ENCODE data around the gene ZFAND2A. TPM values are rescaled to one million over a fixed set of nuclear protein-coding genes. Genes with fewer than 3 reads are reported as not detected.
A peak's percentile ranks its signal among the peaks of the same experiment; 100 is the strongest.
"Not testable (repeated sequence)": the region's sequence is repeated elsewhere in the genome, so short reads cannot be mapped to it uniquely, and the experiment has no call there.

The ZFAND2A gene
- total RNA-seq, 2 experiments from 2014 or later = 25.6 to 26.0 TPM

DNA sequence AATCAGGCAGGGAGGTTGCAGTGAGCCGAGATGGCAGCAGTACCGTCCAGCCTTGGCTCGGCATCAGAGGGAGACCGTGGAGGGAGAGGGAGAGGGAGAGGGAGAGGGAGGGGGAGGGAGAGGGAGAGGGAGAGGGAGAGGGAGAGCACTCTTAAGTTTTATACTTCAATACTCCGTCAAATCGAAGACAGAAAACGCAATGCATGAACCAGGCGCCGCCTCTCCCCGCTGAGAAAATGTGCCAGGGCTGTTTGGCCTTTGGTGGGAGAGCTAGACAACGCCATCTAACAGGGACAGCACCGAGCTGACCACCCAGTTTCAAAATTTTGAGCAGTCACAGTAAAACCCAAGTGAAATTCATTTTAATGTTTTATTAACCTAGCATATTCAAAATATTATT lies 12.1 kb downstream of the ZFAND2A start:
- H3K9me3 Mint-ChIP-seq (ENCODE audit: insufficient read depth); POLR2A ChIA-PET; ATAC-seq; DNase-seq; H3K4me1 Mint-ChIP-seq (ENCODE audit: low read depth); H3K27me3 Mint-ChIP-seq (ENCODE audit: low read depth); CTCF ChIA-PET; H3K27ac Mint-ChIP-seq; H3K4me3 Mint-ChIP-seq: not testable (repeated sequence)
- peaks cover 18% of the 10 kb centered on the region for H3K36me3 Mint-ChIP-seq (ENCODE audit: low read depth)

DNA sequence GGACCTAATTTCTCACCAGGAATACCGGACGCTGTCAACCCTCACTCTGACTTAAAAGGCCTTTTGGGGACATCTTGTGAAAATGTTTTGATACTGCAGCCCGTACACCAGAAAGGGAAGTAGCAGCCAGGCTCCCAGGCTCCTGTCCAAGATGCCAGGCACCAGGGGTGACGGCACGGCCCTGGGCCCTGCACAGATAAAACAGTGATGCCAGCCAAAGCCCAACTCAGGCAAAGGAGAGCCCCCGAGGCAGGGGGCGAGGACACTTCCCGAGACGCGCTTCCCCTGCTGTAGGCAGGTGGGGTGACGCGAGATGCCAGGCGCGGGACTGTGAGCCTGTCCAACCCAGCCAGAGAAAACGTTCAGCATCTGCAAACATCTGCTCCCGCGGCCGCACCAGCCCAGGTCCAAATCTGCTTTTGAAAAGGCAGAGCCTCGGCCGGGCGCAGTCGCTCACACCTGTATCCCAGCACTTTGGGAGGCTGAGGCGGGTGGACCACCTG lies 15.7 kb downstream of the ZFAND2A start:
- Mint-ChIP-seq H3K27me3 (ENCODE audit: low read depth) (no peaks in the 10 kb centered on the region), H3K36me3 (ENCODE audit: low read depth) (no peaks in the 10 kb centered on the region), H3K4me3 (no peak overlapping the region), H3K9me3 (ENCODE audit: insufficient read depth) (no peaks in the 10 kb centered on the region), H3K27ac (no peak overlapping the region), H3K4me1 (ENCODE audit: low read depth) (no peaks in the 10 kb centered on the region)
- ChIA-PET POLR2A (interaction anchor here (1.0 to 1.3 kb wide), 2 partner anchors 12 to 16 kb away, joined by 3 read pairs; no protein-coding TSS in a partner anchor), CTCF (interaction anchor here (0.8 to 2.2 kb wide), 3 partner anchors 58 to 151 kb away, joined by 3 to 12 read pairs (median 7); no protein-coding TSS in a partner anchor)
- DNase-seq = no peak
- no peak for ATAC-seq

DNA sequence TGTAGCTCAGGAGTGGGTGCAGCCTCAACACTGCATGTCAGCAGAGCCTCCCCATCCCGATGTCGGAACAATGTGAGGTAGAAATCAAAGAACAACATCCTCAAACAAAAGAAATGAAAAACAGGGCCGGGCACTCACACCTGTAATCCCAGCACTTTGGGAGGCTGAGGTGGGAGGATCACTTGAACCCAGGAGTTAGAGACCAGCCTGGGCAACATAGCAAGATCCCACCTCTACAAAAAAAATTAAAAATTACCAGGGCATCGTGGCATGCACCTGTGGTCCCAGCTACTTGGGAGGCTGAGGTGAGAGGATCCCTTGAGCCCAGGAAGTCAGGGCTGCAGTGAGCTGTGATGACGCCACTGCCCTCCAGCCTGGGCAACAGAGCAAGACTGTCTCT lies 17.0 kb downstream of the ZFAND2A start:
- not testable (repeated sequence) for H3K4me3 Mint-ChIP-seq; H3K4me1 Mint-ChIP-seq (ENCODE audit: low read depth); DNase-seq; H3K36me3 Mint-ChIP-seq (ENCODE audit: low read depth); H3K27ac Mint-ChIP-seq; ATAC-seq; H3K9me3 Mint-ChIP-seq (ENCODE audit: insufficient read depth); H3K27me3 Mint-ChIP-seq (ENCODE audit: low read depth)
- ChIA-PET CTCF (interaction anchor here (1.9 to 2.2 kb wide), 2 partner anchors 57 to 150 kb away, joined by 7 to 12 read pairs; no protein-coding TSS in a partner anchor), POLR2A (interaction anchor here (1.3 kb wide), 1 partner anchor 18 kb away, joined by 3 read pairs; no protein-coding TSS in a partner anchor)

DNA sequence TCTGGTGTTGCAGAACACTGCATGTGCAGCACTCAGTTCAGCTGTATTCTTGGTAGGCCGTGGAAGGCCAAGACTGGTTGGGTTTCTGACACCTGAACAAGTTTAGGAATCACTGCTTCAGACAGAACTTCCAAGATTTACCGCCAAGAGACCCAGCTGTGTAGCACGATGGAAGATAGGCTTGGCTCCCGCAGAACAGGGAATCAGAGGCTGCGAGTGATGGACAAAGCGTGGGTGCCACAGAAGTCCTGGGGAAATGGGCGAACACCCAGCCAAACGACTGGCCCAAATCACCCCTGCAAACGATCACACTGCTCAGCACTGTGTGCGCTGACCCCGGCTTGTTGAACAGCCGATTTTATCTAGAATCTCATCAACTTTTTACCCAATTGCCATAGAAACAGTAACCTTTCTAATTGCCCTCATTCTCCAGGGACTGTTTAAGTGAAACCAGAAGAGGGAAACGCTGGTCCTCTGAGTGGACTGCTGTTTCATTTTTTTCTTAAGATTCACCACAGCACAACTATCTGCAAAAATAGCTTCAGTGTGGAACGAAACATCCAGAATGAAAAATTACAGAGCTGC lies 17.9 kb downstream of the ZFAND2A start:
- Mint-ChIP-seq H3K9me3 (ENCODE audit: insufficient read depth) (no peaks in the 10 kb centered on the region), H3K4me1 (ENCODE audit: low read depth) (peaks cover 12% of the 10 kb centered on the region), H3K4me3 (no peak overlapping the region), H3K27ac (no peak overlapping the region), H3K27me3 (ENCODE audit: low read depth) (no peaks in the 10 kb centered on the region), H3K36me3 (ENCODE audit: low read depth) (no peaks in the 10 kb centered on the region)
- ChIA-PET CTCF (interaction anchor here (1.1 to 2.2 kb wide), 4 partner anchors 27 to 149 kb away, joined by 4 to 12 read pairs (median 6); no protein-coding TSS in a partner anchor), POLR2A (interaction anchor here (0.9 kb wide), 1 partner anchor 18 kb away, joined by 3 read pairs; the partner anchor contains the start of gene ZFAND2A)
- ATAC-seq (no peak), DNase-seq (no peak)

DNA sequence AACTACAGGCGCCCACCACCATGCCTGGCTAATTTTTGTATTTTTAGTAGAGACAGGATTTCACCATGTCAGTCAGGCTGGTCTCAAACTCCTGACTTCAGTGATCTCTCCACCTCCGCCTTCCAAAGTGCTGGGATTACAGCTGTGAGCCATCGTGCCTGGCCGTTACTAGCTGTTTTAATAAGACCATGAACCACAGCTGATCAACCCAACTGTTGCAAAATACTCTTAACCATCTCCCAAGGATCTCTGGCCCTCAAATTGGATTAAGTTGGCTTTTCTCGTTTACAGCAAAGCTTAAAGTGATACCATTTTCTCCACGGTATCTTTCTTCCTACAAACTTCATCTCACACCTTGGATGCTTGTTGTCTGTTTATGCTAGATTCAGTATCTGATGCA lies 18.3 kb downstream of the ZFAND2A start:
- H3K4me3 Mint-ChIP-seq = no peak overlapping the region
- CTCF ChIA-PET = interaction anchor here (0.7 to 1.3 kb wide), 3 partner anchors 28 to 149 kb away, joined by 3 to 4 read pairs (median 4); no protein-coding TSS in a partner anchor
- no peak for ATAC-seq

DNA sequence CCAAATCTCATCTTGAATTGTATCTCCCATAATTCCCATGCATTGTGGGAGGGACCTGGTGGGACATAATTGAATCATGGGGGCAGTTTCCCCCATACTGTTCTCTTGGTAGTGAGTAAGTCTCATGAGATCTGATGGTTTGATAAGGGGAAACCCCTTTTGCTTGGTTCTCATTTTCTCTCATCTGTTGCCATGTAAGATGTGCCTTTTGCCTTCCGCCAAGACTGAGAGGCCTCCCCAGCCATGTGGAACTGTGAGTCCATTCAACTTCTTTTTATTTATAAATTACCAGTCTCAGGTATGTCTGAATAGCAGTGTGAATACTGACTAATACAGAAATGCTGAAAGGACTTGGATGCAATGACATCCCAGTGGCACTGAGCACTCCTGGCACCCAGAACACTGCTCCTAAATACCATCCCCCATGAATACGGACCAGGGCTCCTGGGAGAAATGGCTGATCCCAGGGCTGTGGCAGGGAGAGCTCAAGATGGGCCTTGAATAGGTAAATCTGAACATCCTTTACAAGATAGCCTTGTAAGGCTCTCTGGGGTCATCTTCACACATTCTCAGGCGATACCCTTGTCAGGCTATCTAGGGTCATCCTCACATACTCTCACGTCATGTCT lies 19.4 kb downstream of the ZFAND2A start:
- Mint-ChIP-seq H3K9me3 (ENCODE audit: insufficient read depth) (no peaks in the 10 kb centered on the region), H3K4me3 (no peak overlapping the region), H3K27ac (no peak overlapping the region), H3K4me1 (ENCODE audit: low read depth) (peaks cover 18% of the 10 kb centered on the region), H3K36me3 (ENCODE audit: low read depth) (no peaks in the 10 kb centered on the region), H3K27me3 (ENCODE audit: low read depth) (no peaks in the 10 kb centered on the region)
- no peak for ATAC-seq
- CTCF ChIA-PET = no interaction called here
- no peak for DNase-seq
- POLR2A ChIA-PET = no interaction called here

More for the DNA sequence above, 18.3 kb downstream of the ZFAND2A start:
- Mint-ChIP-seq H3K36me3 (ENCODE audit: low read depth) (no peaks in the 10 kb centered on the region), H3K27ac (no peak overlapping the region), H3K27me3 (ENCODE audit: low read depth) (no peaks in the 10 kb centered on the region), H3K4me1 (ENCODE audit: low read depth) (peaks cover 17% of the 10 kb centered on the region), H3K9me3 (ENCODE audit: insufficient read depth) (no peaks in the 10 kb centered on the region)
- POLR2A ChIA-PET = interaction anchor here (0.9 kb wide), 1 partner anchor 18 kb away, joined by 3 read pairs; the partner anchor contains the start of gene ZFAND2A
- no peak for DNase-seq

DNA sequence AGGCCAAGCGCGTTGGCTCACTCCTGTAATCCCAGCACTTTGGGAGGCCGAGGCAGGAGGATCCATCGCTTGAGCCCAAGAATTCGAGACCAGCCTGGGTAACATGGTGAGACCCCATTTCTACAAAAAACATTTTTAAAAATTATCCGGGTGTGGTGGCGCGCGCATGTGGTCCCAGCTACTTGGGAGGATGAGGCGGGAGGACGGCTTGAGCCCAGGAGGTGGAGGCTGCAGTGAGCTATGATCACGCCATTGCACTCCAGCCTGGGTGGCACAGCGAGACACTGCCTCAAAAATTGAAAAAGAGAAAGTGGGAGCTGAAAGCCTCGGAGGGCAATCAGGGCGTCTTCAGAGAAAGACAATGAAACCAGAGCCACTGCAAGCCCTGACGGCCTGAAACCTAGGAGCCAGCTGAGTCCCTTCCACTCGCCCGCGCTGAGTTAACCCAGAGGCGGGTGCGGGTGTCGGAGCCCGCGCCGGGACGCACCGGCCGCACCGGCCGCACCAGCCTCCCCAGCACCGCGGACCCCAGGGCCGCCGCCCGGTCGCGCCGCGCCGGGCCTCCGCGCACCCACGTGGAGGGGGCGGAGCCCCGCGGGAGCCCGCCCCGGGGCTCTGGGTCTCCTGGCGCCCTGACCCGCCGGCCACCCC lies 22.4 kb downstream of the ZFAND2A start:
- peak; percentile 38 for DNase-seq
- peaks cover 21% of the 10 kb centered on the region for H3K4me1 Mint-ChIP-seq (ENCODE audit: low read depth)

DNA sequence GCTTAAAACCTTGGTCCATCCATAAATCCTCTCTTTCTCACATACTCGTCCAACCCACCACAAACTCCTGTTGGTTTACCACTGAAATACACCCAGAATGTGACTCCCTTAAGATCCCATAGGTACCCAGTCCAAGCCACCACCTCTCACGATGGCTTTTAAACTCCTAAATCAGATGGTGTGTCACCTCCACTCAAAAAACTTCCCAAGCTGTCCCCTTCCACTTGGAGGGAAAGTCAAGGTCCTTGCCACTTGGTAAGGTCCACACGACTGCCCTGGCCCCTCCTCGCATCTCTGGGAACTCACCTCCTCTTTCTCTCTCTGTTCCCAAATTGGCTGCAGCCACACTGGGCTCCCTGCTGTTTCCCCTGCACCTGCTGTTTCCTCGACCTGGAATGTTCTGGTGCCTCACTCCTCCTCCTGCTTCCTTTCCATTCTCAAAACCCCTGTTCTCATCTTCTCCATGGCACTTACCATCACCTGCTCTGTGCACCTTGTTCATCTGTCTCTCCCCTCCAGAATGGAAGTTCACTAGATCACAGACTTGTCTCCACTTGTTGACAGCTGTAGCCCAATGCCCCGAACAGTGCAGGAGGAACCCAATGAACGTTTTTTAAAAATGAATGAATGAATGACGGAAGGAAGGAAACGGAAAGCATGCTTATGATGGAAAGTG lies 23.0 kb downstream of the ZFAND2A start:
- Mint-ChIP-seq H3K4me3 (peak overlapping the region; percentile 80), H3K4me1 (ENCODE audit: low read depth) (peaks cover 21% of the 10 kb centered on the region), H3K27ac (peak overlapping the region; percentile 72), H3K9me3 (ENCODE audit: insufficient read depth) (peaks cover 1% of the 10 kb centered on the region), H3K36me3 (ENCODE audit: low read depth) (peaks cover 5% of the 10 kb centered on the region), H3K27me3 (ENCODE audit: low read depth) (no peaks in the 10 kb centered on the region)
- DNase-seq (no peak), ATAC-seq (no peak)
- POLR2A ChIA-PET = interaction anchor here (1.8 kb wide), 1 partner anchor 23 kb away, joined by 9 read pairs; the partner anchor contains the start of gene ZFAND2A
- CTCF ChIA-PET = interaction anchor here (0.6 to 3.7 kb wide), 12 partner anchors 24 to 295 kb away, joined by 3 to 29 read pairs (median 9); partner anchors contain the start of gene GPER1

More for the DNA sequence above, 22.4 kb downstream of the ZFAND2A start:
- CTCF ChIA-PET = interaction anchor here (1.2 to 3.7 kb wide), 12 partner anchors 23 to 145 kb away, joined by 3 to 29 read pairs (median 9); partner anchors contain the start of genes GPER1 and GPR146
- POLR2A ChIA-PET = interaction anchor here (0.8 to 1.8 kb wide), 2 partner anchors 23 to 527 kb away, joined by 3 to 9 read pairs; partner anchors contain the start of gene ZFAND2A
- Mint-ChIP-seq H3K27me3 (ENCODE audit: low read depth) (no peaks in the 10 kb centered on the region), H3K4me3 (peak overlapping the region; percentile 80), H3K9me3 (ENCODE audit: insufficient read depth) (no peaks in the 10 kb centered on the region), H3K36me3 (ENCODE audit: low read depth) (peaks cover 4% of the 10 kb centered on the region), H3K27ac (peak overlapping the region; percentile 92)
- peak; percentile 78 for ATAC-seq

DNA sequence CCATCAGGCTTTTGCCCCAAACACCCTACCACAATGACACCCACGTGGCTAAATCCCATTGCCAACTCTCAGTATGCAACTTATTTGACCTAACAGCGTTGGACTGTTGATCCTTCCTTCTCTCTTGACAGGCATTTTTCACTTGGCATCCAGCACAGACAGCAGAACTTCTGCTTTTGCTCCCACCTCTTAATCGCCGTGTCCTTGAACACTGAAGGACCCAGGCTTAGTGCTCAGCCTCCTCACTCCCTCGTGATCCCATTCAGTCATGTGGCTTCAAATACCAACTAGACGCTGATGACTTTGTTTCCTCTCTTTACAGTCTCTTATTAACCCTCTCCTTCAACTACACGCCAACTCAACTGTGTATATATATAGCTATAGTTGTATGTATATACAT lies 25.0 kb downstream of the ZFAND2A start:
- Mint-ChIP-seq H3K9me3 (ENCODE audit: insufficient read depth) (peaks cover 5% of the 10 kb centered on the region), H3K4me1 (ENCODE audit: low read depth) (peaks cover 21% of the 10 kb centered on the region), H3K4me3 (no peak overlapping the region), H3K36me3 (ENCODE audit: low read depth) (peaks cover 9% of the 10 kb centered on the region), H3K27me3 (ENCODE audit: low read depth) (no peaks in the 10 kb centered on the region), H3K27ac (no peak overlapping the region)
- no peak for DNase-seq
- ChIA-PET POLR2A (no interaction called here), CTCF (no interaction called here)
- no peak for ATAC-seq

DNA sequence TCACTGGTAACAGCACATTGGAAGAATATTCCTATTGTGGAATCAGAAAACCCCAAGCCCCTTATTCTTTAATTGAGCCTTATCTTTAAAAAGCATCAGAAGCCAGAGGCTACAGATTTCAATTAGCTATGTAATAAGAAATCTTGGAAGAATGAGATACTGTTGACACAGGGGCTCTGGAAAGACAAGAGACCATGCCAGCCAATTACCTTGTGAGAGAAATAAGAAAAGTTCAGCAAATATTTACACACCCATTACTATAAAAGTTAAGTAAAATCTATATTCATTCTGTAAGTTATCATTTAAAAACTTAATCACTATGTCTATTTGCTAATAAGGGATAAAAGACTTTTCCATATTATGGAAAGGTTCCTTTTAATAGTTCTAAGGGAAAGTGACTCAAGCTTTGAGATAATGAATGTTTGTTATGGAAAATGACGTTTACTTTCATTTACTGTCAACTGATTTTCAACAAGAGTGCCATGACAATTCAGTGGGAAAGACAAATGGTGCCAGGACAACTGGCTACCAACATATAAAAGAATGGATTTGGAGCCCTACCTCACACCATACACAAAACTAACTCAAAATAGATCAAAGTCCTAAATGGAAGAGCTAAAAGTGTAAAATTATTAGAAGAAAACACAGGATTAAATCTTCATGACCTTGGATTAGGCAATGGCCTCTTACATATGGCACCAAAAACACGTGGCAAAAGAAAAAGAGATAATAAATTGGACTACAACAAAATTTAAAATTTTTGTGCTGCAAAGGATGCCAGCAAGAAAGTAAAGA lies 28.3 kb downstream of the ZFAND2A start:
- H3K36me3 Mint-ChIP-seq (ENCODE audit: low read depth) = peaks cover 9% of the 10 kb centered on the region
- no peak for ATAC-seq
- POLR2A ChIA-PET = no interaction called here
- H3K27ac Mint-ChIP-seq = no peak overlapping the region
- no peaks in the 10 kb centered on the region for H3K27me3 Mint-ChIP-seq (ENCODE audit: low read depth)
- peaks cover 4% of the 10 kb centered on the region for H3K4me1 Mint-ChIP-seq (ENCODE audit: low read depth)
- peaks cover 5% of the 10 kb centered on the region for H3K9me3 Mint-ChIP-seq (ENCODE audit: insufficient read depth)
- no peak overlapping the region for H3K4me3 Mint-ChIP-seq
- no peak for DNase-seq
- CTCF ChIA-PET = interaction anchor here (0.6 to 1.6 kb wide), 2 partner anchors 44 to 139 kb away, joined by 3 to 8 read pairs; partner anchors contain the start of gene GPER1
